NCI-H226 (cell line): ENCODE results near the gene ZFP1.
"Not testable (repeated sequence)": the region's sequence is repeated elsewhere in the genome, so short reads cannot be mapped to it uniquely, and the experiment has no call there.

ENCODE experiments used
- DNase-seq: peaks from one replicate; pipeline ENCODE4 v3.0.0-alpha.2; 2015

ZFP1 gene

GRCh38 chr16:75205438-75205837, 57.1 kb downstream of the ZFP1 start:
- not testable (repeated sequence) for DNase-seq

- DNase-seq, result not testable (repeated sequence)
Observed at GRCh38 chr16:75205961-75206748, 57.8 kb downstream of the ZFP1 start.

- no peak for DNase-seq
Observed at GRCh38 chr16:75206749-75207451, 58.6 kb downstream of the ZFP1 start, which contains the start of gene CTRB2. TSS of gene CTRB2 (minus strand) at chr16:75207161. CDS start at chr16:75207141, 20 bp downstream.

GRCh38 chr16:75207831-75208230, 59.5 kb downstream of the ZFP1 start:
- no peak for DNase-seq

- no peak for DNase-seq
Observed at GRCh38 chr16:75208242-75208825, 60.0 kb downstream of the ZFP1 start.

GRCh38 chr16:75208861-75209505, 60.7 kb downstream of the ZFP1 start:
- DNase-seq, result no peak

GRCh38 chr16:75209514-75209913, 61.2 kb downstream of the ZFP1 start:
- not testable (repeated sequence) for DNase-seq

- DNase-seq, result no peak
Observed at GRCh38 chr16:75209944-75210343, 61.6 kb downstream of the ZFP1 start.

- not testable (repeated sequence) for DNase-seq
Observed at GRCh38 chr16:75211286-75211685, 63.0 kb downstream of the ZFP1 start.

- no peak for DNase-seq
Observed at GRCh38 chr16:75216127-75216526, 67.8 kb downstream of the ZFP1 start.

- no peak for DNase-seq
Observed at GRCh38 chr16:75216576-75216975, 68.3 kb downstream of the ZFP1 start.

- DNase-seq, result no peak
Observed at GRCh38 chr16:75217389-75217851, 69.1 kb downstream of the ZFP1 start.

- no peak for DNase-seq
Observed at GRCh38 chr16:75218256-75219076, 70.1 kb downstream of the ZFP1 start, which contains the start of gene CTRB1. TSS of gene CTRB1 (plus strand) at chr16:75218988. CDS start at chr16:75219008, 20 bp downstream.

GRCh38 chr16:75219088-75219487, 70.8 kb downstream of the ZFP1 start:
- no peak for DNase-seq

GRCh38 chr16:75219838-75220237, 71.5 kb downstream of the ZFP1 start:
- DNase-seq, result no peak
